Measurements from ENCODE around the gene NDUFAF2.

DNA sequence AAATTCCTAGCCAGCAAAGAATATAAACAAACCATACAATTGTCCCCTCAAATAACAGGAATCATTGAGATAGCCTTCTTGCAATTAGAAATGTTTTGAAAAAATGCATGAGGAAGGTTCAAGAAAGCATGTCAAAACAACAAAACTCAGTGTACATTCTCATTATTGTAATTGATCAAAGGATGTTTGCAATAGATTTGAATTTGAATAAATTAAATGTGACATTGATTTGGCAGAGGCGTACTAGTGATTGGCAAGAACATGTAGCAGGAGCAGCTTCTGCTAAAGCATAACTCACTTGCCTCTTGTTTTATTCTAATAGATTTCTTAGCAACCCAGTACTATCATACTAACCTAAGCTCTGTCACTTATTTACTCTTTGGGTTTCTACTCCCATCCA is 197.4 kb downstream of the NDUFAF2 start:
- no peak for TF ChIP-seq IKZF3 (tag by site-specific recombination; IDR thresholded peaks at IDR 0.05)
- TF ChIP-seq, protein P1, sequence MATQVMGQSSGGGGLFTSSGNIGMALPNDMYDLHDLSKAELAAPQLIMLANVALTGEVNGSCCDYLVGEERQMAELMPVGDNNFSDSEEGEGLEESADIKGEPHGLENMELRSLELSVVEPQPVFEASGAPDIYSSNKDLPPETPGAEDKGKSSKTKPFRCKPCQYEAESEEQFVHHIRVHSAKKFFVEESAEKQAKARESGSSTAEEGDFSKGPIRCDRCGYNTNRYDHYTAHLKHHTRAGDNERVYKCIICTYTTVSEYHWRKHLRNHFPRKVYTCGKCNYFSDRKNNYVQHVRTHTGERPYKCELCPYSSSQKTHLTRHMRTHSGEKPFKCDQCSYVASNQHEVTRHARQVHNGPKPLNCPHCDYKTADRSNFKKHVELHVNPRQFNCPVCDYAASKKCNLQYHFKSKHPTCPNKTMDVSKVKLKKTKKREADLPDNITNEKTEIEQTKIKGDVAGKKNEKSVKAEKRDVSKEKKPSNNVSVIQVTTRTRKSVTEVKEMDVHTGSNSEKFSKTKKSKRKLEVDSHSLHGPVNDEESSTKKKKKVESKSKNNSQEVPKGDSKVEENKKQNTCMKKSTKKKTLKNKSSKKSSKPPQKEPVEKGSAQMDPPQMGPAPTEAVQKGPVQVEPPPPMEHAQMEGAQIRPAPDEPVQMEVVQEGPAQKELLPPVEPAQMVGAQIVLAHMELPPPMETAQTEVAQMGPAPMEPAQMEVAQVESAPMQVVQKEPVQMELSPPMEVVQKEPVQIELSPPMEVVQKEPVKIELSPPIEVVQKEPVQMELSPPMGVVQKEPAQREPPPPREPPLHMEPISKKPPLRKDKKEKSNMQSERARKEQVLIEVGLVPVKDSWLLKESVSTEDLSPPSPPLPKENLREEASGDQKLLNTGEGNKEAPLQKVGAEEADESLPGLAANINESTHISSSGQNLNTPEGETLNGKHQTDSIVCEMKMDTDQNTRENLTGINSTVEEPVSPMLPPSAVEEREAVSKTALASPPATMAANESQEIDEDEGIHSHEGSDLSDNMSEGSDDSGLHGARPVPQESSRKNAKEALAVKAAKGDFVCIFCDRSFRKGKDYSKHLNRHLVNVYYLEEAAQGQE (tag by site-specific recombination; IDR thresholded peaks at IDR 0.05), result no peak
- TF ChIP-seq ZNF707 (tag by site-specific recombination; IDR thresholded peaks at IDR 0.05), result no peak
- no peak for TF ChIP-seq ZNF155 (tag by site-specific recombination; IDR thresholded peaks at IDR 0.05)
- TF ChIP-seq, protein P2, sequence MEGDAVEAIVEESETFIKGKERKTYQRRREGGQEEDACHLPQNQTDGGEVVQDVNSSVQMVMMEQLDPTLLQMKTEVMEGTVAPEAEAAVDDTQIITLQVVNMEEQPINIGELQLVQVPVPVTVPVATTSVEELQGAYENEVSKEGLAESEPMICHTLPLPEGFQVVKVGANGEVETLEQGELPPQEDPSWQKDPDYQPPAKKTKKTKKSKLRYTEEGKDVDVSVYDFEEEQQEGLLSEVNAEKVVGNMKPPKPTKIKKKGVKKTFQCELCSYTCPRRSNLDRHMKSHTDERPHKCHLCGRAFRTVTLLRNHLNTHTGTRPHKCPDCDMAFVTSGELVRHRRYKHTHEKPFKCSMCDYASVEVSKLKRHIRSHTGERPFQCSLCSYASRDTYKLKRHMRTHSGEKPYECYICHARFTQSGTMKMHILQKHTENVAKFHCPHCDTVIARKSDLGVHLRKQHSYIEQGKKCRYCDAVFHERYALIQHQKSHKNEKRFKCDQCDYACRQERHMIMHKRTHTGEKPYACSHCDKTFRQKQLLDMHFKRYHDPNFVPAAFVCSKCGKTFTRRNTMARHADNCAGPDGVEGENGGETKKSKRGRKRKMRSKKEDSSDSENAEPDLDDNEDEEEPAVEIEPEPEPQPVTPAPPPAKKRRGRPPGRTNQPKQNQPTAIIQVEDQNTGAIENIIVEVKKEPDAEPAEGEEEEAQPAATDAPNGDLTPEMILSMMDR (tag by site-specific recombination; IDR thresholded peaks at IDR 0.05), result no peak

All from HEK293 (cell line).